GM23338 (cell line): ENCODE data around the gene CDH19. TPM values are rescaled to one million over a fixed set of nuclear protein-coding genes. Genes with fewer than 3 reads are reported as not detected.

Experiments
- ATAC-seq: fragments of 200-7000 bp; cut with Tn5 transposase; 3 replicates; pipeline ENCODE4 v1.9.1; 2020
- DNase-seq: peaks from one replicate; pipeline ENCODE4 v3.0.0-alpha.2; 2015; ENCODE audit warnings: low spot score
- H2AFZ ChIP-seq: fragments of 200-600 bp; sonication (generic); 2 replicates; pipeline ENCODE4 v1.8.0; 2016; ENCODE audit warnings: antibody characterized with exemption, mild to moderate bottlenecking, moderate library complexity
- H3F3A ChIP-seq: fragments of 200-600 bp; sonication (generic); replicated peaks from 2 replicates; pipeline ENCODE4 v1.8.0; 2017; ENCODE audit warnings: antibody characterized with exemption, mixed run types, low read depth
- H3K27ac ChIP-seq: fragments of 200-600 bp; sonication (generic); 2 replicates; pipeline ENCODE4 v1.6.1; 2016; ENCODE audit warnings: low read depth
- H3K27me3 ChIP-seq: fragments of 200-600 bp; sonication (generic); 2 replicates; pipeline ENCODE4 v1.8.0; 2016; ENCODE audit warnings: mild to moderate bottlenecking, mixed run types, moderate library complexity; ENCODE audit not compliant: insufficient read depth
- H3K36me3 ChIP-seq: fragments of 200-600 bp; sonication (generic); 2 replicates; pipeline ENCODE4 v1.8.0; 2016; ENCODE audit warnings: mild to moderate bottlenecking; ENCODE audit not compliant: insufficient read depth
- H3K4me1 ChIP-seq: fragments of 200-600 bp; sonication (generic); 2 replicates; pipeline ENCODE4 v1.8.0; 2016; ENCODE audit warnings: mild to moderate bottlenecking, moderate library complexity; ENCODE audit not compliant: insufficient read depth
- H3K4me2 ChIP-seq: fragments of 200-600 bp; sonication (generic); 2 replicates; pipeline ENCODE4 v1.7.1; 2017; ENCODE audit warnings: mixed run types
- H3K4me3 ChIP-seq: fragments of 200-600 bp; sonication (generic); 2 replicates; pipeline ENCODE4 v1.6.1; 2016; ENCODE audit warnings: mixed run types
- H3K79me2 ChIP-seq: fragments of 200-600 bp; sonication (generic); replicated peaks from 2 replicates; pipeline ENCODE4 v1.8.0; 2017; ENCODE audit warnings: mild to moderate bottlenecking; ENCODE audit not compliant: insufficient read depth
- H3K9me2 ChIP-seq: fragments of 200-600 bp; sonication (generic); 2 replicates; pipeline ENCODE4 v1.8.0; 2017; ENCODE audit not compliant: insufficient read depth
- H4K20me1 ChIP-seq: fragments of 200-600 bp; sonication (generic); replicated peaks from 2 replicates; pipeline ENCODE4 v1.8.0; 2017; ENCODE audit warnings: mild to moderate bottlenecking; ENCODE audit not compliant: insufficient read depth
- H3K27ac Mint-ChIP-seq: 2 replicates; pipeline ENCODE4 v1.8.0; 2020; ENCODE audit warnings: inconsistent platforms, mild to moderate bottlenecking, moderate library complexity, mixed read lengths
- H3K27me3 Mint-ChIP-seq: 3 replicates; pipeline ENCODE4 v1.8.0; 2022; ENCODE audit warnings: low read depth, mild to moderate bottlenecking, moderate library complexity, mixed read lengths, inconsistent platforms; ENCODE audit not compliant: insufficient read depth, poor library complexity
- H3K36me3 Mint-ChIP-seq: 3 replicates; pipeline ENCODE4 v1.8.0; 2021; ENCODE audit warnings: low read depth, mild to moderate bottlenecking, inconsistent platforms, moderate library complexity, mixed read lengths
- H3K4me1 Mint-ChIP-seq: 3 replicates; pipeline ENCODE4 v1.8.0; 2020; ENCODE audit warnings: mild to moderate bottlenecking, inconsistent platforms, mixed read lengths
- H3K4me3 Mint-ChIP-seq: 3 replicates; pipeline ENCODE4 v1.8.0; 2021; ENCODE audit warnings: moderate library complexity, mild to moderate bottlenecking, inconsistent platforms, mixed read lengths
- H3K9me3 Mint-ChIP-seq: 3 replicates; pipeline ENCODE4 v1.8.0; 2020; ENCODE audit warnings: moderate library complexity, mild to moderate bottlenecking, inconsistent platforms, mixed read lengths
- CREB1 ChIP-seq: fragments of 250-450 bp; sonication (Bioruptor Pico); IDR thresholded peaks from 2 replicates; pipeline ENCODE4 v1.5.0; 2020; ENCODE audit warnings: low read depth, mild to moderate bottlenecking, moderate library complexity
- ETS1 ChIP-seq: IDR thresholded peaks from 2 replicates; pipeline ENCODE4 v1.6.1; 2016; ENCODE audit warnings: antibody characterized with exemption
- EZH2 ChIP-seq: fragments of 200-600 bp; sonication (generic); IDR thresholded peaks from one replicate; pipeline ENCODE4 v1.8.0; 2017; ENCODE audit warnings: antibody characterized with exemption, mild to moderate bottlenecking, low read depth; ENCODE audit not compliant: unreplicated experiment
- EZH2phosphoT487 ChIP-seq: fragments of 200-600 bp; sonication (generic); IDR thresholded peaks from one replicate; pipeline ENCODE4 v1.8.1; 2018; ENCODE audit warnings: antibody characterized with exemption; ENCODE audit not compliant: unreplicated experiment
- JUNB ChIP-seq: IDR thresholded peaks from one replicate; pipeline ENCODE4 v1.6.1; 2016; ENCODE audit warnings: antibody characterized with exemption; ENCODE audit not compliant: unreplicated experiment
- NANOG ChIP-seq: IDR thresholded peaks from 2 replicates; pipeline ENCODE4 v1.6.1; 2016; ENCODE audit warnings: antibody characterized with exemption, borderline replicate concordance
- STAT1 ChIP-seq: IDR thresholded peaks from one replicate; pipeline ENCODE4 v1.6.1; 2016; ENCODE audit warnings: antibody characterized with exemption; ENCODE audit not compliant: unreplicated experiment
- ZNF331 ChIP-seq: fragments of 250-450 bp; sonication (Bioruptor Pico); IDR thresholded peaks from 2 replicates; pipeline ENCODE4 v1.5.0; 2020; ENCODE audit warnings: low read depth, mild to moderate bottlenecking, moderate library complexity
- polyA plus RNA-seq: library from polyadenylated mRNA; unstranded; fragments of >200 nt; fragmentation: Nextera tagmentation; extraction: Ambion mirVana; gene quantifications from 2 replicates; pipeline ENCODE4 v1.2.1, GENCODE V29; 2016
- total RNA-seq: library from RNA; depleted of rRNA; stranded (reverse); fragments of >200 nt; shearing (Covaris generic); gene quantifications from 2 replicates; pipeline ENCODE4 v1.2.3, GENCODE V29; 2014
- TF ChIP-seq, protein P1 (sequence below), 2 experiments: fragments of 200-600 bp in 1 of 2; sonication (generic) in 1 of 2; conservative IDR thresholded peaks; 2 replicates each; pipeline versions ENCODE4 v1.5.1 to v1.6.1; 2016 to 2017; ENCODE audit warnings: antibody characterized with exemption in 2 of 2, low read depth in 2 of 2, mild to moderate bottlenecking in 2 of 2, moderate library complexity in 1 of 2

The CDH19 gene
- total and polyA plus RNA-seq, 2 experiments from 2014 or later = 0.03 TPM

DNA sequence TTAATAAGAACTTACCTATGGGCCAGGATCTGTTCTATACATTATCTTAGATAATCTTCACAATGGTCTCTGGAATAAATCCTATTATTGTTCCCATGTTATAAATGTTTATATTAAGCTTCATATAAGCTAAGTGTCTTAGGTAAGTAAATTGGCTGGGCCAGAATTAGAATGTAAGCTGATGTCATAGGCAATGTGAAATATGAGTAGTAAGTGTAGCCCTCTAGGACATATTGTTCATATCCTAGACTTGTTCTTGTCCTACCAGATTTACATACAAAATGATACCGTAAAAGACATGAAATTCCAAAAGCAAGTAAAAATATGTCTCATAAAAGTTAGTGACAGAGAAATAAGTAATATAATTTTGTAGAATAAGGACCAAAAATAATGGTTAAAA, 89.9 kb downstream of the CDH19 start:
- no peaks in the 10 kb centered on the region for H3F3A ChIP-seq
- H3K4me1 ChIP-seq = peaks cover 7% of the 10 kb centered on the region
- H3K27ac Mint-ChIP-seq = no peak overlapping the region
- H3K4me3 Mint-ChIP-seq = no peak overlapping the region
- H3K36me3 Mint-ChIP-seq = no peaks in the 10 kb centered on the region
- no peak overlapping the region for H2AFZ ChIP-seq
- H3K27me3 Mint-ChIP-seq = no peaks in the 10 kb centered on the region
- H3K79me2 ChIP-seq = no peaks in the 10 kb centered on the region
- no peak for ATAC-seq
- no peaks in the 10 kb centered on the region for H3K27me3 ChIP-seq
- H3K9me2 ChIP-seq = no peaks in the 10 kb centered on the region
- no peaks in the 10 kb centered on the region for H4K20me1 ChIP-seq
- H3K36me3 ChIP-seq = no peaks in the 10 kb centered on the region
- TF ChIP-seq, protein P1, sequence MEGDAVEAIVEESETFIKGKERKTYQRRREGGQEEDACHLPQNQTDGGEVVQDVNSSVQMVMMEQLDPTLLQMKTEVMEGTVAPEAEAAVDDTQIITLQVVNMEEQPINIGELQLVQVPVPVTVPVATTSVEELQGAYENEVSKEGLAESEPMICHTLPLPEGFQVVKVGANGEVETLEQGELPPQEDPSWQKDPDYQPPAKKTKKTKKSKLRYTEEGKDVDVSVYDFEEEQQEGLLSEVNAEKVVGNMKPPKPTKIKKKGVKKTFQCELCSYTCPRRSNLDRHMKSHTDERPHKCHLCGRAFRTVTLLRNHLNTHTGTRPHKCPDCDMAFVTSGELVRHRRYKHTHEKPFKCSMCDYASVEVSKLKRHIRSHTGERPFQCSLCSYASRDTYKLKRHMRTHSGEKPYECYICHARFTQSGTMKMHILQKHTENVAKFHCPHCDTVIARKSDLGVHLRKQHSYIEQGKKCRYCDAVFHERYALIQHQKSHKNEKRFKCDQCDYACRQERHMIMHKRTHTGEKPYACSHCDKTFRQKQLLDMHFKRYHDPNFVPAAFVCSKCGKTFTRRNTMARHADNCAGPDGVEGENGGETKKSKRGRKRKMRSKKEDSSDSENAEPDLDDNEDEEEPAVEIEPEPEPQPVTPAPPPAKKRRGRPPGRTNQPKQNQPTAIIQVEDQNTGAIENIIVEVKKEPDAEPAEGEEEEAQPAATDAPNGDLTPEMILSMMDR (conservative IDR thresholded peaks at IDR 0.05; ENCODE audit: low read depth in 2 of 2) = no peak
- no peak for TF ChIP-seq ZNF331
- no peak for TF ChIP-seq EZH2phosphoT487
- TF ChIP-seq ETS1 = no peak
- no peak for TF ChIP-seq NANOG
- TF ChIP-seq CREB1 = no peak
- no peak for TF ChIP-seq JUNB
- no peak for TF ChIP-seq EZH2
- TF ChIP-seq STAT1 = no peak
- no peak for DNase-seq
- no peak overlapping the region for H3K4me3 ChIP-seq
- no peaks in the 10 kb centered on the region for H3K9me3 Mint-ChIP-seq
- H3K4me1 Mint-ChIP-seq = peaks cover 11% of the 10 kb centered on the region; the same call in 2 of the 3 replicates
- no peak overlapping the region for H3K4me2 ChIP-seq
- H3K27ac ChIP-seq = no peak overlapping the region

DNA sequence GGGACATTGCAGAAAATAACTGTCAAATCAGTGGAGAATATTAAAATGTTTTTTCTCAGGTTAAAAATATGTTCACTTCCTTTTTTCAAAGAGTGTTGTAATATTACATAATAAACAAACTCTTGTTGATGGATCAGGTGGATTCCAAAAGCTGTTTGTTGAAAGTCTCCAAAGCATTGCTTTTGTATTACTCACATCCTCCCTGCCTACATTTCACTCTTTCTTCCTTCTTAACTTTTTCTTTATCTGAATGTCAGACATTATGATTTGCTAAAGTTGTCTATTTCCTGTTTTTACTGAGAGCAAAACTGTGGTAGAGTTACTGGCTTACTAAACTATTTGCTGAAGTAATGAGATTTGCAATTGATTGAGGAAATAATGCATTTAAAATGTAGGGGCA, 92.1 kb downstream of the CDH19 start:
- Histone ChIP-seq H3K27ac (no peak overlapping the region), H3K4me3 (no peak overlapping the region), H3F3A (no peaks in the 10 kb centered on the region), H4K20me1 (no peaks in the 10 kb centered on the region), H3K9me2 (no peaks in the 10 kb centered on the region), H3K27me3 (no peaks in the 10 kb centered on the region), H3K79me2 (no peaks in the 10 kb centered on the region), H2AFZ (no peak overlapping the region), H3K36me3 (no peaks in the 10 kb centered on the region), H3K4me1 (peaks cover 7% of the 10 kb centered on the region), H3K4me2 (no peak overlapping the region)
- H3K27ac Mint-ChIP-seq = no peak overlapping the region
- H3K4me1 Mint-ChIP-seq = peaks cover 11% of the 10 kb centered on the region; the same call in 2 of the 3 replicates
- no peaks in the 10 kb centered on the region for H3K27me3 Mint-ChIP-seq
- ATAC-seq (no peak), DNase-seq (no peak)
- H3K4me3 Mint-ChIP-seq = no peak overlapping the region
- H3K9me3 Mint-ChIP-seq = no peaks in the 10 kb centered on the region
- H3K36me3 Mint-ChIP-seq = no peaks in the 10 kb centered on the region
- TF ChIP-seq, protein P1 (conservative IDR thresholded peaks at IDR 0.05; ENCODE audit: low read depth in 2 of 2) = no peak
